Heart left ventricle (tissue), 13 donors: ENCODE measurements around the gene VIL1.
A peak's percentile ranks its signal among the peaks of the same experiment; 100 is the strongest.

ENCODE experiments used
- CTCF ChIP-seq, 12 donors: fragments of 200-600 bp; sonication (generic) in 4 of 12; IDR thresholded peaks; one replicate each; pipeline versions ENCODE4 v1.5.0 to v1.8.0; 2018 to 2022; ENCODE audit warnings: antibody characterized with exemption in 12 of 12, mild to moderate bottlenecking in 5 of 12
- POLR2A ChIP-seq, 2 donors: fragments of 450-650 bp; IDR thresholded peaks; one replicate each; pipeline ENCODE4 v1.6.1; 2017; ENCODE audit warnings: antibody characterized with exemption in 2 of 2, mild to moderate bottlenecking in 2 of 2, moderate library complexity in 2 of 2
- donor health status: ischemic (EF 13 %, LVEDD 7.1; RV severe dilation, severe dysfunction).
- donor health status: DM: no; HTN: yes; CAD: no.
- donor health status: DM: no; HTN: no; CAD: no.
- donor health status: ischemic (EF 25% LVEDD 6.9; RV normal size, moderate dysfunction).
- donor health status: ischemic (EF 25% LVEDD 5.7; RV mildly dilated, moderate dysfunction).
- donor health status: ischemic (EF 35%, LVEDD 5.7; RV mildly dilated, moderate dysfunction).
- donor health status: nonischemic (EF 11% LVEDD 7.7; RV severe dilation, severe dysfunction).
- donor health status: DM: yes; HTN: yes; CAD: no.
- donor health status: PGD.
- donor health status: ischemic (EF 29% LVEDD 5.4; RV normal size, mild dysfunction).
- donor health status: nonischemic (EF 23%, LVEDD 6.1; RV moderate dilation, normal function).

- peak; percentile 28 to 68 (median 50) for TF ChIP-seq CTCF (IDR thresholded peaks at IDR 0.05)
- no peak for TF ChIP-seq POLR2A (IDR thresholded peaks at IDR 0.05)
Measured at GRCh38 chr2:218465987-218466633, 47.2 kb downstream of the VIL1 start.
